GM21360 (cell line): ENCODE measurements around the gene KIAA1191.

Experiments
- ATAC-seq: cut with Tn5 transposase; IDR thresholded peaks from one replicate; pipeline ENCODE4 v1.9.1; 2021; ENCODE audit warnings: mild to moderate bottlenecking, moderate library complexity; ENCODE audit not compliant: unreplicated experiment

Gene KIAA1191

DNA sequence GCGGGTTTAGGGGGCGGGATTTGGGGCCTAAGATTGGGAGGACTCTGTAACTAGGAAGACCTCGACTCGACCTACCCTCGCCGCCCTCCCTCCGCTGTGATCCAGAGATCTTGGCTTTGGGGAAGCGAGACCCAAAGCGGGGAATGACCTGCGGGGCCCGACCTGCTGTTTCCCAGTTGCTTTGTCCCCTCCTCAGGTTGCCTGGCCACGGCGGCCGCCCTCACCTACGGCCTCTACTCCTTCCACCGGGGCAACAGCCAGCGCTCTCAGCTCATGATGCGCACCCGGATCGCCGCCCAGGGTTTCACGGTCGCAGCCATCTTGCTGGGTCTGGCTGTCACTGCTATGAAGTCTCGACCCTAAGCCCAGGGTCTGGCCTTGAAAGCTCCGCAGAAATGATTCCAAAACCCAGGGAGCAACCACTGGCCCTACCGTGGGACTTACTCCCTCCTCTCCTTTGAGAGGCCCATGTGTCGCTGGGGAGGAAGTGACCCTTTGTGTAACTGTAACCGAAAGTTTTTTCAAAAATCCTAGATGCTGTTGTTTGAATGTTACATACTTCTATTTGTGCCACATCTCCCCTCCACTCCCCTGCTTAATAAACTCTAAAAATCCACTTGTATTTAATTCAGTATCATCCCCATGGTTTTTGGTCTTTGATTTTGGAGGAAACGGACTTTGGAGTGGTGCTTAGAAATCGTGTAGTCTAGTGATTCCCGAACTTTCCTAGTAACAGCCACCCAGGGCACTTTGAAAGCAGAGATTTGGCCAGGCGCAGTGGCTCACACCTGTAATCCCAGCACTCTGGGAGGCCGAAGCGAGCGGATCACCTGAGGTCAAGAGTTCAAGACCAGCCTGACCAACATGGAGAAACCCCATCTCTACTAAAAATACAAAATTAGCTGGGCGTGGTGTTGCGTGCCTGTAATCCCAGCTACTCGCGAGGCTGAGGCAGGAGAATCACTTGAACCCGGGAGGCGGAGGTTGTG is 27.9 kb upstream of the KIAA1191 start:
- peak; percentile 27 for ATAC-seq

DNA sequence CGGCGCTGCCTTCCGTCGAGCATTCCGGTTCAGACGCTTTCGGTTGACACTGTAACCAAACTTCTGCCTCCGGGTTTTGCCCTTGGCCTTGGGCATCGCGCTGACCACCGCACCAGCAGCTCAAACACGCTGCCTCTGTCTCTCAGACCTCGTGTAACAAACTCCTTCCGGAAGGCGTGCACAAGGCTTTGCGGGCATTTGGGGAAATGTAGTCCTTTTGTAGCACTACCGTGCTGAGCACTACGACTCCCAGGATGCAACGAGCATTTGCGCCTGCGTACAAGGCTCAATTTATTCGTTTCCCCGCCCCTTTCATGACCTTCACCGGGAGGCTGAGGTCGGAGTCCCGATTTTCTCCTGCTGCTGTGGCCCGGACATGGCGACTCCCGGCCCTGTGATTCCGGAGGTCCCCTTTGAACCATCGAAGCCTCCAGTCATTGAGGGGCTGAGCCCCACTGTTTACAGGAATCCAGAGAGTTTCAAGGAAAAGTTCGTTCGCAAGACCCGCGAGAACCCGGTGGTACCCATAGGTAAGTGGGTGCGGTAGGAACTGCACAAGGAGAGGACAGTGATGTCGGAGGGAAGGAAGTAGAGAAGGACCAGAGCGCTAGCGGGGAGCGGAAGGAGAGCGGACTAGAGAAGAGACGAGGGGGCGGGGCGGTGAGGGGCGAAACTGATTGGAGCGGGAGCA is 27.0 kb upstream of the KIAA1191 start, which contains the start of the genes HIGD2A and NOP16:
Gene HIGD2A (plus strand): TSS at position 308 of the 691 bp plus-strand sequence. CDS start 69 bp downstream, at position 377.
Gene NOP16 (minus strand): TSS at position 155 of the 691 bp plus-strand sequence. CDS start 59 bp downstream, at position 96.
- ATAC-seq: peak; percentile 84

DNA sequence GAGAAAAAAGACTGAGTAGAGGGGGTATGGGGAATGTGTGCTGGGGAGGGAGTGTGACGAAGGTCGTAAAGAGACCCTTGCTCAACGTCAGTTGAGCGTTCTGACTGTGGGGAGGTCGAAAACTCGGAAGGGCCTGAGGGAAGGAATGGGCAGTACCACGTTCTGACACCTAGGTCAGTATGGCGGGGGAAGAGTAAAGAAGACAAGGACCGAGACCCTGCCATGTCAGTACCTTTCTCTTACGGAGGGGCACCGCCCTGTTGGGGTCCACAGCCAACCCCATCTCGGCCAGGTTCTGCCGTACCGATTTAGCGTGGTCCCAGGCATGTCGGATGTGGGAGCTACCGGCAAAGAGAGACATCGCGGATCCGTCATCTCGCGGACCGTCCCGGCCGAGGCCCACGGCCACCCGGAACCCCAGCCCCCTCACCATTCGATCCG is 26.5 kb upstream of the KIAA1191 start:
- ATAC-seq: no peak

DNA sequence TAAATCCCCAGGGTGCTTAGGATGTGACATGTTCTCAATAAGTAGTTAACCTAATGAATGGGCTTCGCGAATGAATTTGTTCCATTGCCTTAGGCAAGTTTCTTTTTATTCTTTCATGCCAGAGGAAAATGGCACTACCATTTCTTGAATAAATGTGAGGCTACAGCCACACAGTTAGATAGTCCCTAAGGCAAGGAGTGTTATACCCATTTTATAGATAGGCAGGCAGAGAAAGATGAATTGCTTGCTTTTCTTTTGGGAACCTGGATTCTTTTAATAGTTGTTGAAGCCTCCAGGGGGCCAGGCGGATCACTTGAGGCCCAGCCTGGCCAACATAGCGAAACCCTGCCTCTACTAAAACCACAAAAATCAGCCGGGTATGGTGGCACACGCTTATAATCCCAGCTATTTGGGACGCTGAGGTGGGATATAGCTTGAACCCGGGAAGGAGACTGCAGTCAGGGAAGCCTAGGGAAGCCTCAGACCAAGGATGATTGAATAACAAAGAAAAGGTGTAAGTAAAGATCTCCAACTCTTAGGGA is 25.9 kb upstream of the KIAA1191 start:
- no peak for ATAC-seq

DNA sequence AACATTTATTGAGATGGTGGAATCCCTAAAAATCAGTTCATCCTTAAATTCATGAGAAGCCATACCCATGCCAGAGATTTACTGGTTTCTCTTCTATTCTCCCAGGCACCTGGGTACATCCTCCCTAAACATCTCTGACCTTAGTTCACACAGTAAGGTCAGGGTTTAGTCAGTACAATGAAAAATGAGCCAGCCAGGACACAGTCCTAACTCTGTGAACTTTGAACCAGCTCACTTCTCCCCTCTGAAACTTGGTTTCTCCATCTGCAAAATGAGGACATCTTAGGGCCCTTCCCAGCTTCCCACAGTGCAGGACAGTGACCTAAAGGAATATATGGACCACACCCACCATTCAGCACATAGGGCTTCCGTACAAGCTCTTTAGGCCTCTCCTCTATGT is 24.9 kb upstream of the KIAA1191 start:
- no peak for ATAC-seq

DNA sequence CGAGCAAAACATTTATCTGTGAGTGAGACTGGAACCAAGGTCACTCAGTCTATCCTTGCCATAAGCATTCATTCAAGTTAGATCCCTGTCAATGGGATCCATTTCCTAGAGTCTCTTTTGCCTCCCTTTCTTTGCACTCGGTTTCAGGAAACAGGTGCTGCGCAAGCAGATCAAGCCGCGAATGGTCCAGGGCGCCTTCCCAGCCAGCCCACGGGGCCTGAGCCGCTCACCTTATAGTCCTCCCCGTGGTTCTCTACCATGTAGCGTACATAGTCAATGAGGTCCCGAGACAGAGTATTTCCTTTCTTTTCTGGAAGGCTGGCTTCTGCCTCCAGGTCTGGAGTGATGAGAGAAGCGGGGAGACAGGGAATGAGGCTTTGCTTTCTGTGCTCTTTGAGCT is 23.4 kb upstream of the KIAA1191 start:
- ATAC-seq: no peak

DNA sequence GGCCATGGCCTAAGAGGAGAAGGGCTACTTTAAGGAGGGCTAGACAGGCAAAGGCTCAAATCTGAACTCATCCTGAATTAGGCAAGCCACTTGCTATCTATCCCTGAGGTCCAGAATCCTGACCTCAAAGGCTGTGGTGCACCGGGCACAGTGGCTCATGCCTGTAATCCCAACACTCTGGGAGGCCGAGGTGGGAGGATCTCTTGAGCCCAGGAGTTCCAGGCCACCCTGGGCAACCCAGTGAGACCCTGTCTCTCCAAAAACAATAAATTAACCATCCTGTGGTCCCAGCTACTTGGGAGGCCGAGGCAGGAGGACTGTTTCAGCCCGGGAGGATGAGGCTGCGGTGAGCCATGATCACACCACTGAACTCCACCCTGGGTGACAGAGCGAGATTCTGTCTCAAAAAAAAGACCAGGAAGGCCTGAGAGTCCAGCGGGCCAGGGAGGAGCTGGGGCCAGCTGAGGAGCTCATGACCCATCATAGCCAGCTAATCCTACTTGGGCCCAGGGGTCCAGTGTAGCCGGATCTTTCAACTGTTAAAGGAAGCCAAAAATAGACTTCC is 22.9 kb upstream of the KIAA1191 start:
- no peak for ATAC-seq

DNA sequence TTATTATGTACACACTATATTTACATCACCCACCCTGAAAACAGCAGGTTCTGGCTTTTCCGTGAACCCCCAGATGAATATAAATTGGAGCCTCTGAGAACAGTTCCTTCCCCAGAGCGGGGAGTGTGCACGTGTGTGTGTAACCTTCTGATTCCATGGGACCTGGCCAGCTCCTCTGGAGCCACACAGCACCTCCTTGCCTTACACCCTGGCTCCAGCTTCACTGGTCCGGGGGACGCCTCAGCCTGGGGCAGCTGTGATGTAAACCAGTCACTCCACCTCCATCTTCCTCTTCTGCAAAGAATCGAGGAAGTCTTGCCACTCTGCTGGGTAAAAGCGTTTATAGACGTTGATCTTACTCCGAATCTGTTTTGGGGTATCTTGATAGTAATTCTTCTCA is 22.4 kb upstream of the KIAA1191 start:
- ATAC-seq: no peak

DNA sequence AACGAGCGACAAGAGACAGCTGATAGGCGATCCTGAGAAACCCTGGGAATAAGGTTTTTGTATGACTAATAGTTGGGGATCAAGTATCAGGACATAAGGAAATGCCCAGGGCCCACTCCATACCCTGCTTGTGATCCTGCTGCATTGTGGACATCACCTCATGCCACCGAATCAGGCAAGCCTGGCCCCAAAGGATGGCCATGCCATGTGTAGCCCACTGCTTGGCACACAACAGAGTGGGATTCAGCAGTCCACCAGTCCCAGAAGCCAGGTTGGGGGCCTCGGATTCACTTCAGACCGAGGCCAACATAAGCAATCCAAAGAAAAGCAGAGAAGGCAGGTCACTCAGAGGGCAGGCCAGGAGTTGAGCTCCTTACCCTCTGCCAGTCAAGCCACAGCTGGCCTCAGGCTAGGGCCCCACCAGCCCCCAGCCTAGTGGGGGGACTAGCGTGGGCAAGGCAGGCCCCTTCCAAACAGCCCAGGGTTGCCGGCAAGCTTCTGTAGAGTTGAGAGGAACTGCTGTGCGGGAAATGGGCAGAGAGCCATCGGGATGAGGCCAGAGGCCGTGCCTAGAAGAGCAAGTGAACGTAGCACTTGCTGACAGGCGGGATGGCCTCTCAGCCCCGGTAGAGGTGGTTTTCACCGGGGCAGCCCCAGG is 21.8 kb upstream of the KIAA1191 start:
- ATAC-seq: no peak

DNA sequence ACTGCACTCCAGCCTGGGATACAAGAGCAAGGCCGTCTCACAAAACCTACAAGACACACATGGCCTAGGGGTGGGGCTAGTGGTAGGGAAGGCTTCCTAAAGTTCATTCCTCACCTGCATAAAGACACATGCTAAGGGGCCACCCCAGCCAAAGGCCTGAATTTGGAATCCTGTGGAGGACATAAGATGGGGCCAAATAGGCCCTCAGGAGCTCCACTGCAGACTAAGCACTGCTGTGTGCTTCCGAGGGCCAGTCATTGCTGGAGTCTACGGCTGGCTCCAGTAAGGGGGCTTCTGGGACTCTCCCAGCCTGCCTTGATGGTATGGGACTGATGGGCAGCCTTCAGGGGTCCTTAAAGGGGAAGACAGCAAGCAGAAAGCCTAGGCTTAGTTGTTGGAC is 21.2 kb upstream of the KIAA1191 start:
- ATAC-seq: no peak

DNA sequence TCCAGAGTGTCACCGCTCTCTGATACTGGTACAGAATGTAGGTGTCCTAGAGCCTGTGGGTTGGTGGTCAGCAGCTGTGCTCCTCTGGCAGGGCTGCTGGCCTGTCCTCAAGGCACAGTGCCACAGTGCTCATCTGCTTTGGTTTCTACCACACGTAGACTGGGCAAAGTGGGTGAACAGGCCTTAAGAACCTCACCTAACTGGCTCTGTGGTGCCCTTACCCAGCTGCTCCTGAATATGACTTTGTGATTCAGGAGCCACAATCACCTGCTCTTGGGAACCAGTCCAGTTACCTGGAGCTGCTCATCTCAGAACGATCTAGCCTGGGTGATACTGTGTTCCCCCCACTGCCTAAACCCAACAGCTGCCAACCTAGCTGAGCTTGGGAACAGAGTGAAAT is 20.4 kb upstream of the KIAA1191 start:
- ATAC-seq: no peak

DNA sequence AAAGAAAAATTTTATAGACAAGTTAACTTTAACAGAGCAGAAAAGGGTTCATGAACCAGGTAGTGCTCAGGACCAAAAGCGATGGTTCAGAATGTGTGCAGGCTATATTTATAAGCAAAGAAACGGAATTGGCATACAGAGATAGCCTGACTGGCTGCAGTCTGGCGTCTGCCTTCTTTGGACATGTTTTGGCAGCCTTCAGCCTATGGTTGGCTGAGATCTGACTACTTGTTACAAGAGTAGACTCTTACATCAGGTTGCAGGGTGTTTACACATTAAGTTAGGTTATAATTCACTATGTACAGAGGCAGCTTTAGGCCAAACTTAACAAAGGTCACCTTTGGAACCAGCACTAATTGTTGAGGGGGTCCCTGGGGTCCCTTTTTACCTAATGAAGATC is 19.9 kb upstream of the KIAA1191 start:
- no peak for ATAC-seq

DNA sequence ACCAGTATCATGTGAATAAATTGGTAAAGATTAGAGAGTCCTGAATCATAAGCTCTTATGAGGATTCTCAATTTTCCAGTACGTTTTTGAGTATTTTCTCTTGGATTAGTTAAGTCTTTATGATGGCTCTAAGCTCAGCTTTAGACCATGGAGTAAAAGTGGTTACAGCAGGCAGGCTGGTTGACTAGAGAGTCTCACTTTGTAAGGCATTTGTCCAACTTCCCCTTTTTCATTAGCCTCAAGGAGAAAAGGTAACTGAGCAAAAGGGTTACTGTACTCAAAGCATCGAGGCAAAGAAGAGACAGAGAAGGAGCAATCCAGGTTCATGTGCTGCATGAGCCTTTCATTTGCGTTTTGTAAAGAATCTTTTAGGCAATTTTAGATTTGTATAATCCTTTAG is 18.3 kb upstream of the KIAA1191 start:
- no peak for ATAC-seq

DNA sequence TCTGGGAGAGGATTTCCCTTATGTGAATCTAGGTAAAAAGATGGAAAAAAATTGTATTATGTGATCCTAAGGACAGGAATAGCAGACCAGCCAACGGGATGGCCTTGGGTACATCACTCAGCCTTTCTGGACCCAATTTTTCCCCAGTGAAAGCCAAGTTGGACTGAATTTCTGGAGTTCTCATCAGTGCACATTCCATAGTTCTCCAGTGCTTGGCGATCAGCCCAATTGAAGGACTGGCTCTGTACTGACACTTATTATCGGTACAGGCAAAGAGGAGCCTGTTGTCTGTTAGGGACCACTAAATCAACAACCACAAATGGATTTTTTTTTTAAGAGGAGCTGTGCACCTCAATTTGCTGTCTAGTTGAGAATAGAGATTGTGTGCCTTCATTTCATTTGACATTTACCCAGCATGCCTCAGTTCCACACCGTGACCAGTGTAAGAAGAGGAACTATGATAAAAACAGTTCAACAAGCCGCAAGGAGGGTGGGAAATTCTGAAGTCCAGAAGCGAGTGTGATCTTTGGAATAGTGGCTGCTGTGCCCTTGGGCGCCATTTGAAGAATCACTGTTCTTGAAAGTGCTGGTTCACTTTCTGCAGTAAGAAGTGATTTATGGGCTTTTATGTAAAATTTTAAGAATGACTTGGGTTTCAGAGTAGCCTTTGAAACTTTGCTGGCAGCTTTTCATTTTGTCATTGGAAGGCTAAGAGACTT is 11.7 kb upstream of the KIAA1191 start:
- ATAC-seq: no peak

DNA sequence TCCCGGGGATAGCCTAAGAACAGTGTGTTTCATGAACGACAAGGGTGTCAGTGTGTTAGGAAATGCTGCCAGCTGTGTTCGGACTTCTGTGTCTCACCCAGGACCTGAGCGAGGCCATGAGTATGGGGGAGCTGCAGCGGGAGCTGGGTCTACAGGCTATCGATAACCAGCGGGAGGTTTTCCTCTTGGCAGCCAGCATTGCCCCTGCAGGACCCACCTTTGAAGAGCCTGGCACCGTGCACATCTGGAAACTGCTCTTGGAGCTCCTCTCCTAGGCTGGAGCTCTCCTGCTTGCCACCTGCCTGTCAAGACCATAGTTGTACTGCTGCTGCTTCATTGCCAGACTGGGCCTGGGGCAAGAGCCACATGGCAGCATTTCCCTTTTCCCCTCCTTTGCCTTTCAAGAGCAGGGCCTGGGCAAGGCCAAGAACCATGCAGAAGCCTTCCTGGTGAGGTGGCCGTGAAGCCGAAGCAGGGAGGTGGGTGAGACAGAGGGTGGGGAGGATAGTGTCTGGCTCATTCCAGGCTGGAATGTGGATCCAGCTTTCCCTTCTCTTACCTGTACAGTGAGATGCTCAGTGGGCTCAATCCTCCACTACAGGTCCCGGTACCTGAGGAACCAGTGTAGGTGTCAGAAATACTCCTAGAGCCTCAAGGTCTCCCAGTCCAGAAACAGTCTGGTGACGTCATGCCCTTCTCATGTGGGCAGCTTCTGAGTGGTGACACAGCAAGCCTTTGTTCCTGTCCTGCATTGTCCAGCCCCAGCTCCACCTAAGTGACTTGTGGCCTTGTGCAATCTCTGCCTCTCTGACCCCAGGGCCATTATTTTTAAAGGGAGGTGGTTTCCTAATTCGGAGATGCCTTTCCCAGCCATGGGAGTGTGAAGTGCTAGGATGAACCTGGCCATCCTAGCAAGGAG is 10.3 kb upstream of the KIAA1191 start:
- ATAC-seq: no peak

DNA sequence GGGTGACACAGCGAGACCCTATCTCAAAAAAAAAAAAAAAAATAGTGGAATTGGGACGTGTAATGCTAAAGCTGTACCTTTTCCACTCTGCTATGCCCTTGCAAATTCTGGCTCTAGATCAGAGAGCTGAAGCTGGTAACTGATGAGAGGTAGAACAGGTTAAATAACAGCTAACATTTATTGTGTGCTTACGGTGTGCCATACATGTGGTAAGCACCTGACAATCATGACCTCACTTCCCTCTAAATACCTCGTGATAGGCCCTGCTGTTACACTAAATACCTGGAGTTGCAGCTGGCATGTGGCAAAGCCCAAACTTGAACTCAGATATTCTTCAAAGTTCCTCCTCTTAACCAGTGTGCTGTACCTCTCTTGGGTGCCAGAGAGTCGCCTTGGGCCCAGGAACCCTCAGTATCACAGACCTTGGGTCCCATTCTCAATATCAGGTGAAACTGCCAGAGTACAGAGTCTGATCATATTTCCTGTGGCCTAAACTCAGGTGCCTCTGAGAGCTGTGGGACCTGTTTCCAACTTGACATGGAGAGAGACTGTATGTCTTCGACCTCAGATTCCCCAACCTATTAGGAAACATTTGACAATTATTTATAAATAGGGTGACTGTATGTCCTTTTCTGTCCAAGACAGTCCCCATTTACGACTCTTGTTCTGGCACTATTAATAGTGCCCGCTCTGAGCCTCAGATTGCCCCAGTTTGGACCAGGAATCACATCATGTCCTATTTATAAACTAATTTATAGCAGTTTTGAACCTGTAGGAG is 8.6 kb upstream of the KIAA1191 start:
- ATAC-seq: no peak

DNA sequence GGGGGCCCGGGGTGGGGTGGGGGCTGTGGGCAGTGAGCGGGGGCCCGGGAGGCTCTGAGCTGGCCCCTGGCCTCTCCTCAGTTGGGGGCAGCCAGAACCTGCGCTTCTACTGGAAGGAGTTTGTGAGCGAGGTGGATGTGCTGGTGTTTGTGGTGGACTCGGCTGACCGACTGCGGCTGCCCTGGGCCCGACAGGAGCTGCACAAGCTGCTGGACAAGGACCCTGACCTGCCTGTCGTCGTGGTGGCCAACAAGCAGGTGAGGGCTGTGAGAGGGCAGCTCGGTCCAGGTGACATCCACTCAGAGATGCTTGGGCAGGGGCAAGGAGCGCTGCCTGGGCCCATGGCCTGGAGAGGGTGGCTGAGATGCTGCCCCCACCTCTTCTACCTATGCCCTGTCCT is 7.2 kb upstream of the KIAA1191 start:
- ATAC-seq: no peak

DNA sequence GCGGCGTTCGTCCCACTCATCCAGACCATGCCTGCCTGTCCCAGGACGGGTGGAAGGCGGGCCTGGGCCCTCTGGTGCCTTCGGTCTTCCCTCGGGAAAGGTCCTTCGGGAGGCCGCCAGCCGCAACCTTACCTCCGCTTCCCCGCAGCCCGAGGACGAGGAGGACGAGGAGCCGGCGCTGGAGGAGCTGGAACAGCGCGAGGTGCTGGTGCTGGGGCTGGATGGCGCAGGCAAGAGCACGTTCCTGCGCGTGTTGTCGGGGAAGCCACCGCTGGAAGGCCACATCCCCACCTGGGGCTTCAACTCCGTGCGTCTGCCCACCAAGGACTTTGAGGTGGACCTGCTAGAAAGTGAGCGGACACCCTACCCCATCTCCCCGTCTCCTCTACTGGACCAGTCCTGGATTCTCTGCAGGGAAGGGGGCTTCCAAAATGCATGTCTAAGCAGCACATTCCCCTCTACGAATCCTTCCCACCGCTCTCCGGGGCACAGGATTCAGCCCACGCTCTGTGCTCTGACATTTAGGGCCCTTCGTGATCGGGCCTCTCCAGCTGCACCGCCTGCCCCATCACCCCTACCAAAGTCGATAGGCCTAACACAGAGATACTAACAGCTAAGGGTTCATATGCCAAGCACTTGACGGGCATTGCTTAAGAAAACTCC is 4.8 kb upstream of the KIAA1191 start:
- no peak for ATAC-seq
